OCI-LY3 (cell line): ENCODE measurements around the gene RAB31.

Experiments used
- EZH2phosphoT487 ChIP-seq: fragments of 200-600 bp; shearing (Covaris generic); IDR thresholded peaks from 2 replicates; pipeline ENCODE4 v1.6.1; 2018; ENCODE audit warnings: antibody characterized with exemption, mixed run types, low read depth
- TF ChIP-seq, protein P1 (sequence below): fragments of 200-600, 300-600 bp; sonication (generic); IDR thresholded peaks from 2 replicates; pipeline ENCODE4 v1.5.1; 2014; ENCODE audit warnings: antibody characterized with exemption, low read length, low read depth

DNA sequence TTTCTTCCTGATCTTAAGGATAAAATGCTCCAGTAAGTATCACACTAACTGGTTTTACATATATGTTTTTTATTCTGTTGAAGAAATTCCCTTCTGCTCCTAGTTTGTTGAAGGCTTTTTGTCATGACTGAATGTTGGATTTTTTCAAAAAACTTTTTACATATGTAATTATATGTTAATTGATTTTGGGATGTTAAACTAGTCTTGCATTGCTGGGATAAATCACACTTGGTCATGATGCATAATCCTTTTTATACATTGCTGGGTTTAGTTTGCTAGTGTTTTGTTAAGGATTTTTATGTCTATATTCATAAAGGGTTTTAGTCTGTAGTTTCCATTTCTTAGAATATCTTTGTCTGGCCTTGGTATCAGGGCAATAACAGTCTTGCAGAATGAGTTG is 112.0 kb downstream of the RAB31 start:
- TF ChIP-seq, protein P1, sequence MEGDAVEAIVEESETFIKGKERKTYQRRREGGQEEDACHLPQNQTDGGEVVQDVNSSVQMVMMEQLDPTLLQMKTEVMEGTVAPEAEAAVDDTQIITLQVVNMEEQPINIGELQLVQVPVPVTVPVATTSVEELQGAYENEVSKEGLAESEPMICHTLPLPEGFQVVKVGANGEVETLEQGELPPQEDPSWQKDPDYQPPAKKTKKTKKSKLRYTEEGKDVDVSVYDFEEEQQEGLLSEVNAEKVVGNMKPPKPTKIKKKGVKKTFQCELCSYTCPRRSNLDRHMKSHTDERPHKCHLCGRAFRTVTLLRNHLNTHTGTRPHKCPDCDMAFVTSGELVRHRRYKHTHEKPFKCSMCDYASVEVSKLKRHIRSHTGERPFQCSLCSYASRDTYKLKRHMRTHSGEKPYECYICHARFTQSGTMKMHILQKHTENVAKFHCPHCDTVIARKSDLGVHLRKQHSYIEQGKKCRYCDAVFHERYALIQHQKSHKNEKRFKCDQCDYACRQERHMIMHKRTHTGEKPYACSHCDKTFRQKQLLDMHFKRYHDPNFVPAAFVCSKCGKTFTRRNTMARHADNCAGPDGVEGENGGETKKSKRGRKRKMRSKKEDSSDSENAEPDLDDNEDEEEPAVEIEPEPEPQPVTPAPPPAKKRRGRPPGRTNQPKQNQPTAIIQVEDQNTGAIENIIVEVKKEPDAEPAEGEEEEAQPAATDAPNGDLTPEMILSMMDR, result no peak
- no peak for TF ChIP-seq EZH2phosphoT487
